Panc1 (cell line): ENCODE data around the gene ELL2.

Experiments
- POLR2AphosphoS5 ChIP-seq: IDR thresholded peaks from 2 replicates; pipeline ENCODE4 v1.6.1; 2012; ENCODE audit warnings: mild to moderate bottlenecking, low read depth, low read length, moderate library complexity
- SIN3A ChIP-seq: IDR thresholded peaks from 2 replicates; pipeline ENCODE4 v1.6.1; 2012; ENCODE audit warnings: low read depth, mild to moderate bottlenecking, low read length, moderate library complexity, borderline replicate concordance; ENCODE audit not compliant: insufficient read depth
- TCF7L2 ChIP-seq: IDR thresholded peaks from 2 replicates; pipeline ENCODE4 v1.6.1; 2011; ENCODE audit warnings: mild to moderate bottlenecking, low read depth, low read length, inconsistent platforms
- TF ChIP-seq, protein P1 (sequence below): fragments of 450-650 bp; IDR thresholded peaks from 2 replicates; pipeline ENCODE4 v1.5.1; 2017; ENCODE audit warnings: mild to moderate bottlenecking
- TF ChIP-seq, protein P2 (sequence below), 2 experiments: IDR thresholded peaks; 2 replicates each; pipeline ENCODE4 v1.6.1; 2011 to 2012; ENCODE audit warnings: low read depth in 2 of 2, control low read depth in 1 of 2, low read length in 1 of 2, mild to moderate bottlenecking in 1 of 2, moderate library complexity in 1 of 2; ENCODE audit not compliant: insufficient read depth in 1 of 2

DNA sequence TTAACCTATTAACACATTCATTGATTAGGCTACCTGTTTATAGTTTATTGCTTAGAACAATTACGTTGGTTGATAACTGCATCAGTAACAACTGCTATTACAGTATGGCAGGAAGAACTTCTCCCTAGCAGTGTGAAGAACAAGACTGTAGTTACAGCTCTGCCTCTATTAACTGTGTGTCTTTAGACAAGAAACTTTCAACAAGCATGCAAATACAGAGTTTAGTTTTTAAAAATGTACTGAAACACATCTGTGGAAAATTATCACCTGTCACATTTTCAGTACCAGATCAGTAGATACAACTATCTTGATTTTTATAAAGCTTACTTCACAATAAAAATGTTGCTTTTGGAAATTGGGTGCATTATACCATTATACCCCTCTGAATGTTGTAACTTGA lies 22.2 kb downstream of the ELL2 start:
- TF ChIP-seq, protein P1, sequence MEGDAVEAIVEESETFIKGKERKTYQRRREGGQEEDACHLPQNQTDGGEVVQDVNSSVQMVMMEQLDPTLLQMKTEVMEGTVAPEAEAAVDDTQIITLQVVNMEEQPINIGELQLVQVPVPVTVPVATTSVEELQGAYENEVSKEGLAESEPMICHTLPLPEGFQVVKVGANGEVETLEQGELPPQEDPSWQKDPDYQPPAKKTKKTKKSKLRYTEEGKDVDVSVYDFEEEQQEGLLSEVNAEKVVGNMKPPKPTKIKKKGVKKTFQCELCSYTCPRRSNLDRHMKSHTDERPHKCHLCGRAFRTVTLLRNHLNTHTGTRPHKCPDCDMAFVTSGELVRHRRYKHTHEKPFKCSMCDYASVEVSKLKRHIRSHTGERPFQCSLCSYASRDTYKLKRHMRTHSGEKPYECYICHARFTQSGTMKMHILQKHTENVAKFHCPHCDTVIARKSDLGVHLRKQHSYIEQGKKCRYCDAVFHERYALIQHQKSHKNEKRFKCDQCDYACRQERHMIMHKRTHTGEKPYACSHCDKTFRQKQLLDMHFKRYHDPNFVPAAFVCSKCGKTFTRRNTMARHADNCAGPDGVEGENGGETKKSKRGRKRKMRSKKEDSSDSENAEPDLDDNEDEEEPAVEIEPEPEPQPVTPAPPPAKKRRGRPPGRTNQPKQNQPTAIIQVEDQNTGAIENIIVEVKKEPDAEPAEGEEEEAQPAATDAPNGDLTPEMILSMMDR: no peak
- TF ChIP-seq TCF7L2 (no peak), POLR2AphosphoS5 (no peak), SIN3A (no peak)
- TF ChIP-seq, protein P2, sequence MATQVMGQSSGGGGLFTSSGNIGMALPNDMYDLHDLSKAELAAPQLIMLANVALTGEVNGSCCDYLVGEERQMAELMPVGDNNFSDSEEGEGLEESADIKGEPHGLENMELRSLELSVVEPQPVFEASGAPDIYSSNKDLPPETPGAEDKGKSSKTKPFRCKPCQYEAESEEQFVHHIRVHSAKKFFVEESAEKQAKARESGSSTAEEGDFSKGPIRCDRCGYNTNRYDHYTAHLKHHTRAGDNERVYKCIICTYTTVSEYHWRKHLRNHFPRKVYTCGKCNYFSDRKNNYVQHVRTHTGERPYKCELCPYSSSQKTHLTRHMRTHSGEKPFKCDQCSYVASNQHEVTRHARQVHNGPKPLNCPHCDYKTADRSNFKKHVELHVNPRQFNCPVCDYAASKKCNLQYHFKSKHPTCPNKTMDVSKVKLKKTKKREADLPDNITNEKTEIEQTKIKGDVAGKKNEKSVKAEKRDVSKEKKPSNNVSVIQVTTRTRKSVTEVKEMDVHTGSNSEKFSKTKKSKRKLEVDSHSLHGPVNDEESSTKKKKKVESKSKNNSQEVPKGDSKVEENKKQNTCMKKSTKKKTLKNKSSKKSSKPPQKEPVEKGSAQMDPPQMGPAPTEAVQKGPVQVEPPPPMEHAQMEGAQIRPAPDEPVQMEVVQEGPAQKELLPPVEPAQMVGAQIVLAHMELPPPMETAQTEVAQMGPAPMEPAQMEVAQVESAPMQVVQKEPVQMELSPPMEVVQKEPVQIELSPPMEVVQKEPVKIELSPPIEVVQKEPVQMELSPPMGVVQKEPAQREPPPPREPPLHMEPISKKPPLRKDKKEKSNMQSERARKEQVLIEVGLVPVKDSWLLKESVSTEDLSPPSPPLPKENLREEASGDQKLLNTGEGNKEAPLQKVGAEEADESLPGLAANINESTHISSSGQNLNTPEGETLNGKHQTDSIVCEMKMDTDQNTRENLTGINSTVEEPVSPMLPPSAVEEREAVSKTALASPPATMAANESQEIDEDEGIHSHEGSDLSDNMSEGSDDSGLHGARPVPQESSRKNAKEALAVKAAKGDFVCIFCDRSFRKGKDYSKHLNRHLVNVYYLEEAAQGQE (IDR thresholded peaks at IDR 0.05; ENCODE audit: insufficient read depth in 1 of 2, low read depth in 2 of 2, low read length in 1 of 2): no peak
